GM12872 (cell line): Measurements from ENCODE around the gene PGGT1B.
A peak's percentile ranks its signal among the peaks of the same experiment; 100 is the strongest.

ENCODE experiments used
- CTCF ChIP-seq: IDR thresholded peaks from 3 replicates; pipeline ENCODE4 v1.5.1; 2011; ENCODE audit warnings: low read depth, mild to moderate bottlenecking, low read length, moderate library complexity; ENCODE audit not compliant: insufficient read depth

PGGT1B gene

GRCh38 chr5:115180165-115180709 lies 82.4 kb downstream of the PGGT1B start:
- no peak for TF ChIP-seq CTCF

GRCh38 chr5:115179394-115180164 lies 83.1 kb downstream of the PGGT1B start:
- no peak for TF ChIP-seq CTCF

DNA sequence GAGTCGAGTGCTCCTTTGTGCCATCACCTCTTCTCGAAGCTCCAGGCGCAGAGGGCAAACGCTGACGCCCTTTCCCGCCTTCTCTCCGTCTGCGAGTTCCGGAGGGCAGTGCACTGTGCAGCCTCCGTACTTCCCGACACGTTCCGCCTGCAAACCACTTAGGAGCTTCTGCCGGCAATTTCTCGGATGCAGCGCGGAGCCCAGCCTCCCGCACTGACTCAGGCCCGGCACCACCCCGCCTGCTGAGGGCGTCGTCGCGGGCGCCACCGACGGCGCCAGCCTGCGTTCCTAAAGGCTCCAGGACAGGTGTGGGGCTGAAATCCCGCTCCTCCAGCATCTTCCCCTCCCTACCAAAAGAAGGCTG lies 83.7 kb downstream of the PGGT1B start:
- no peak for TF ChIP-seq CTCF

GRCh38 chr5:115170929-115171510 lies 91.7 kb downstream of the PGGT1B start:
- no peak for TF ChIP-seq CTCF

DNA sequence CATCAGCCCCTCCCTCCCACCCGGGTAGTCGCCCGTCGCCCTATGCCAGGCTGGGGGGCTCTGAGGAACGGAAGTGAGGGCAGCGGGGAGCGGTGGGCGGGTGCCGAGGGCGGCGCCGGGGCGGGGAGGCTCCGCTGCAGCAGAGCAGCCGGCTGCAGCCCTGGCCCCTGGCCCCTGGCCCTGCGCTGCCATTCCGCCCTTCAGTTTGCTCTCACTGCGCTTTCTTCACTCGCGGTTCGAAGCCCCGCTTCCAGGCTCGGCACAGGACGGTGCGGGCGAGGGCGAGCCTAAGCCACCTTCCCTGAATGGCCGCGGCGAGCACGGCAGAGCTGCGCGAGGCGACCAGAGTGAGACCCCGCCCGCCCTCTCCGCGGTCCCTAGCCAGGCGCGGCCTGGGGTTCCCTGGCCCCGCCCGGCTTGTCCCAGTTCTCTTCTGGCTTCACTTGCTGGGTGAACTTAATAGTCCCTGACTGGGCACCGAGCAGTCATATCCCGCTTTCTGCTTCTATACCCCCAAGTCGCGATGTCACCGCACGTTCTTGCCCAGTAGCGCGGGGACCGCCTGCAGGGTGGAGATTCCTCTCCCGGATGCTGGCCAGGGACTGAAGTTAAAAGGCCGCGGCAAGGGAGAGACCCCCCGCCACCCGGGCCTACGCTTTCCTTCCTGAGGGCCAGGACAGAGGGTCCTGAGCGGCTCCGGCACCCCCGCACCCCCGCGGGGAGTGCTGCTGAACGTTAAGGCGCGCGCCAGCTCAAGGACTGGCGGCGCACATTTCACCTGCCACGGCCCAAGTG lies 92.3 kb downstream of the PGGT1B start:
- no peak for TF ChIP-seq CTCF

DNA sequence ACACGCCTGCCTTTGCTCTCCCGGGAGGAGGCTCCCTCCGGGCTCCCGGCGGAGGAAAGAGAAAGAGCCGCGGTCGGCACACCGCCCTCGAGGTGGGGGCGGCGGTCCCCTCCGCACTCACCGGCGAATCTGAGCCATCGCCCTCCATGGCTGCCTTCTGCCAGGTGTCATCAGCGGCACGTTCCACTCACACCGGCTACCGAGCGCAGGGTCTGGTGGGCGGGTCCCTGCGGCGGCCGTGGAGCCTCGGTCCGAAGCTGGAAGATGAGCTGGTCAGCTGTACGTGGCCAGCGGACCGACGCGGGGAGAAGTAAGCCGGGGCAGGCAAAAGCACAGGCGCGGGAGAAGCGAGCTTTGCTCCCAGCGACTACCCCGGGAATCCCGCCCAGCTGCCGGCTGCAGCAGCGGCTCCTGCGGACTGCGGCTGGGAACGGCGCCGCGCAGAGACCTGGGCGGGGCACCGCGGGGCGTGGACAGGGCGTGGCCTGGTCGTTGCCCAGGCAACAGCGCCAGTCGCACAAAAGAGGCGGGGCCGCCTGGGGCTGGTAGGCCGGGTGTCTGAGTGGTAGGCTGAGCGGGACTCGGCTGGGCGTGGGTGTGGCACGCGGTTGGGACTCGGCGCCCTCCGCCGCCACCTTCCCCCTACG lies 93.1 kb downstream of the PGGT1B start, which contains the start of gene TRIM36:
Gene TRIM36 (minus strand): TSS at position 422 of the 647 bp plus-strand sequence. CDS start 274 bp downstream, at position 148.
- peak; percentile 35; the same call in 2 of the 3 replicates for TF ChIP-seq CTCF

GRCh38 chr5:115168829-115169486 lies 93.7 kb downstream of the PGGT1B start:
- TF ChIP-seq CTCF: no peak
